H1 (cell line): Measurements from ENCODE around the gene TBC1D22B. TPM values are rescaled to one million over a fixed set of nuclear protein-coding genes. Genes with fewer than 3 reads are reported as not detected.

ENCODE experiments used
- CTBP2 ChIP-seq: IDR thresholded peaks from 2 replicates; pipeline ENCODE4 v1.7.0; 2011; ENCODE audit warnings: borderline replicate concordance, mild to moderate bottlenecking, moderate library complexity, mixed read lengths, low read length; ENCODE audit not compliant: insufficient read depth, insufficient read length
- JUND ChIP-seq: IDR thresholded peaks from 2 replicates; pipeline ENCODE4 v1.6.1; 2011; ENCODE audit warnings: mild to moderate bottlenecking, improper control_type of control experiment, low read length
- polyA plus RNA-seq, 7 experiments: library from polyadenylated mRNA; depleted of rRNA in 3 of 7; stranded (reverse) in 5 of 7; unstranded in 2 of 7; fragments of >200 nt in 5 of 7; fragments of 200-250 nt in 2 of 7; gene quantifications; 1 replicate in 5 of 7; 2 replicates in 1 of 7; 4 replicates in 1 of 7; pipeline versions ENCODE4 v1.2.1 to v1.2.3, GENCODE V29; 2011 to 2013; ENCODE audit warnings: missing spikeins in 2 of 7, mixed read lengths in 2 of 7
- total RNA-seq: library from RNA; stranded (reverse); fragmentation: NEBNext Ultra II Directional; extraction: Animal tissue kit (Norgen Biotek cat#: 25700); gene quantifications from 2 replicates; pipeline ENCODE4 v1.2.1, GENCODE V29; 2021

The TBC1D22B gene
- total and polyA plus RNA-seq, 2 of the 8 experiments (the other 6 are each of a cell fraction or from before 2014, with no cell fraction given) = 10.1 to 17.4 TPM

DNA sequence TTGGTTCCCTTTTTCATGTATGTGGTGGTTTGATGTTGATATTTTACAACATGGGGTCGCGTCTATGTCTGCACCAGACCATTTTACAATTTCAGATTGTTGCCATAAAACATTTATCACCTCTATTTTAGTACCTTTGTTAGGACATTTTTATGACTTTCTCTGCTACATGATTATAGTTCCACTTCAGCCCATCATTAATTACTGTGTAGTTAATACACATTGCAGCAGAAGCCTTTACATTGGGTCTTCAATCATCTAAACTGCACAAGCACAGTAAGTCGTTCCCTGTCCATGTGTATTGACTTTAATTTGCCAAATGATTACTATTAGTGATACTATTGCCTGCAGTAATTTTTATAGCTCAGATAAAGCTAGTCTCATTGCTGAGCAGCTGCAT, 16.1 kb downstream of the TBC1D22B start (continued):
- TF ChIP-seq JUND (no peak), CTBP2 (no peak)
- TF ChIP-seq, all 59 proteins: peak for 0
